GM21526 (cell line): Measurements from ENCODE around the gene ANTXR1.

Source experiments
- ATAC-seq: cut with Tn5 transposase; IDR thresholded peaks from one replicate; pipeline ENCODE4 v1.9.1; 2021; ENCODE audit warnings: moderate library complexity; ENCODE audit not compliant: unreplicated experiment, low FRiP score

ANTXR1 gene

DNA sequence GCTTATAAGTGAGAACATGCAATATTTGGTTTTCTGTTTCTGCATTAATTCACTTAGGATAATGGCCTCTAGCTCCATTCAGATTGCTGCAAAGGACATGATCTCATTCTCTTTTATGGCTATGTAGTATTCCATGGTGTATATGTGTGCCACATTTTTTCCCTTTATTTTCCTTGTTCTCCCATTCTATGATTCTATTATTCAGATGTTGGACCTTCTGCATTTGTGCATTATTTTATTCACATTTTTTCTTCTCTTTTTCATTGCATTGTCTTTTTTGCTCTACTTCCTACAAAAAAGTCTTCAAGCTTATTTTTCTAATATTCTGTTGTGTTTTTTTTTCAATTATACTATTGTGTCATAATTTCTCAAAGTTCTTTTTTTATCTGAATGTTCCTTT lies 11.1 kb upstream of the ANTXR1 start:
- ATAC-seq, result no peak

DNA sequence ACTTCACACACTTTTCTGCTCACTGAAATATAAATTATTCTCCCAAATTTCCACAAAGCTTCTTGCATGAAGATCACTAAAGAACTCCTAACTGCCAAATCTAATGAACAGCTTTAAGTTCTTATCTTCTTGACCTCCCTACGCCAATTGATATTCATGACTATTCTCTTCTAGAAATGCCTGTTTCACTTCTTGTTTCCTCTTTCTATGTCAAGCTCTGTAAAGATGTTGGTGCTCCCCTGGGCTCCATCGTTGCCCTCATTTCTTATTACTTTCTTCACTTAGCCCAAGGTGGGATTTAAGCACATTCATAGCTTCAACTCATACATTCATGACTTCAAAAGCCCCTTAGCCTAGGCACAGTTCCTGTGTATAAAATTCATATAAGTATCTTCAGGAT lies 9.2 kb upstream of the ANTXR1 start:
- ATAC-seq, result no peak

DNA sequence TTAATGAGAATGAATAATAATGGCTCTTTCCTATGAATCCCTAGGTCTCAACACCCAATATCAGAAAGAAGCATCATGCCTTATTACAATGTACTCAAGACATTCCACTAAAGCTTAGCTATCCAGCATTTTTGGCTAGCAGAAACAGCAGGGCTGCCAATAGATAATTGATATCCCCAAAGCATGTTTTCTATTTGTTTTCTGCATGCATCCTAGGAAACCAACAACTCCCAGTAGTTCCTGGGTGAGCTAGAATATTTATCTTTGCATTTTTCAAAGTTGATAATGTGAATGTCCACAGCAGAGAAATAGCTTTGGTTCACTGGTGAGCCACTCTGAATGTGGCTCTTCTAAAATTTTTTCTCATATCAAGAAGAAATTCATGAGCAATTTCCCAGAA lies 5.8 kb upstream of the ANTXR1 start:
- no peak for ATAC-seq

DNA sequence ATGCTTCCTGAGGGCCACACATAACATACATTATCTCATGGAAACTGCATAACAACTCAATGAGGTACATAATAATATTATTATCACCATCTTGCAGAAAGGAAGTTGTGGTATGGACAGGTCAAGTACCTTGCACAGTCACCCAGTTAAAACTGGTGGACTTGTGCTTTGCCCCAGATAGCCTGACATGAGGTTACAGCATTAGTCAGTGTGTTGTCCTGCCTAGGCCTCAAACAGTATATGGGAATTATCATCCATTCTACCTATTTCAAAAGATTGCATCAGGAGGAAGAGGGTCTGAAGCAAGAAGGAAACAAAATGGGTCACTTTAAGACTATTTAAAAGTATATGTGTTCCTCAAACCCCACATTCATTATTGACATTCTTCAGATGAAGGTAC lies 5.4 kb upstream of the ANTXR1 start:
- ATAC-seq, result no peak

DNA sequence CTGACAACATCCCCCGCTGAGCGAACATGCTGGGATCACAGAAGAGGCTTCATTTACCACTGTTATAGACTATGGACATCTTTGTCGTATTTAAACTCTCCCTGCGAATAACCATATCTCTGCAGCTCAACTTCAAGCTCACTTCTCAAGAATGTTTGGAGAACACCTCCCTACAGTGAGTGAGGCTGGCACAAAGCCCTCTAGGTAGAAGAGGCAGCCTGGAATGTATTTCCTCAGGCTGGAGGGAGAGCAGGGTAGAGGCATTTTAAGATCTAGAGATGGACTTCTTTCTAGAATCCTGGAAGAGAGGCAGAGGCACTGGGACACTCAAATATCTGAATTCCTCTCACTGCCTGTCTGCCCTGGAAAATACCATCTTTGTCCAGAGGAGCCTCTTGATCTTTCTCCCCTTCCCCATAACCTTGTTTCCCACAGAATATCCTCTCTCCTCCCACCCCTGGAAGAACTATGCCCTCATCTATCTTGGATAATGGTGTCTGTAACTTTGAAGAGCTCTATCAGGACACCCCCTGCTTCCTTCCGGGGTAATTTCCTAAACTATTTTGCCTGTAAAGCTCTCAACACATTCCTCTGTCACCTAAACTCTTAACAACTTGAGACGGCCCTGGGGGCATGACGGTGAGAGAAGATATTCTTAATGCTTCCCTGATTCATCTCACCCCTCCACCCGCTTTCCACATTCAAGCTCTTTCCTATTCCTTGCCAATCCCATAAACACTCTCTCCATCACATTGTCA lies 2.4 kb upstream of the ANTXR1 start:
- ATAC-seq, result no peak

DNA sequence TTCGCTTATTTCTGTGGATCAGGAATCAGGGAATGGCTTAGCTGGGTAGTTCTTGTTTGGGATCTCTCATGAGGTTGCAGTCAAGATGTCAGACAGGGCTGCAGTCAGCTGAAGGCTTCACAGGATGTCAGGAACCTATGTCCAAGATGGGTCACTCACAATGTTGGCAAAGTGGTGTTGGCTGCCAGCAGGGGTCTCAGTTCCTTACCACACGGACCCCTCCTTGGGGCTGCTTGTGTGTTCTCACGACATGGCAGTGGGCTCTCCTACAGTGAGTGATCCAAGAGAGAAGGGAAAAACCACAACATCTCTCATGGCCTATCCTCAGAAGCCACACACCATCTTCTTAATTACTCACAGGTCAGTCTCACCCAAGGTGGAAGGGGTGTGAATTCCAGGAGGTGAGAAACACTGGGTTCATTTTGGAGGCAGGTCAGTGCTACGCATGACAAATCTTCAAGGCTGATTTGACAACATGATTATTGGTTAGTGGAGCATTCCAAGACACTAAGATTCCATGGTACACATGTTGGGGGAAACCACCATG lies 1.3 kb upstream of the ANTXR1 start:
- no peak for ATAC-seq

DNA sequence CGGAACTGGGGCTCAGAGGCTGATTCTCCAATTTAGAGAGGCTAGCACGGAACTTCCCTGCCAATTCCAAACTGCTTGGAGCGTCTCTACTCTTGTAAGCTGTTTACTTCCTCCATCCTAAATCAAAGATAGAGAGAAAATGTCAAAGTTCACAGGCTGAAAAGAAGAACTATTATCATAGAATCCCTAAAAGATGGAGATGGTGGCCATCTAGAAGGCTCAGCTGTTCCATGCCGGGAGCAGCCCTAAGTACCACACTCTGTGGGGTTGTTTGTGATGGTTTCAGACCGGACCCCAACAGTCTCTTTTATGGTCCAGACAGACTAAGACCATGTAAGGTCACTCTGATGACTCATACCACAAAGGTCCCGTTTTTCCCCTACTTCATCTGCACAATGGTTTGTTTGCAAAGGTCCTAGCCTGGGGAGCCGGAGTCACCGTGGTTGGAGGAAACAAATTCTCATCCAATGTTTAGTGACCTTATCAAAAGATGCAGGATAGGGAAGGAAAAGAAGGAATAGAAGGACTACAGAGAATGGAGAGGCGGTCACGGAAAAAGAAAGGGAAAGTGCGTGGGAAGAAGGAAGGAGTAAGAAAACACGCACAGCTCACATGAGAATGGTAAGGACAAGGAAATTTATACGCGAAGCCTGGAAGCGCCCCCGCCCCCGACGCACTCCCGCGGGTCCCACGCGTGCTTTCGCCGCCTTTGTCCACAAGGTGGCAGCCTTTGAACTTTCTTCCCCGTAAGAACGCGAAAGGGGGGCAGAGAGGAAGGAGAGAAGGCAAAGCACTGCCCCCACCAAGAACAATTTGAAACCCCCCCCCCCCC lies 453 bp upstream of the ANTXR1 start:
- no peak for ATAC-seq

DNA sequence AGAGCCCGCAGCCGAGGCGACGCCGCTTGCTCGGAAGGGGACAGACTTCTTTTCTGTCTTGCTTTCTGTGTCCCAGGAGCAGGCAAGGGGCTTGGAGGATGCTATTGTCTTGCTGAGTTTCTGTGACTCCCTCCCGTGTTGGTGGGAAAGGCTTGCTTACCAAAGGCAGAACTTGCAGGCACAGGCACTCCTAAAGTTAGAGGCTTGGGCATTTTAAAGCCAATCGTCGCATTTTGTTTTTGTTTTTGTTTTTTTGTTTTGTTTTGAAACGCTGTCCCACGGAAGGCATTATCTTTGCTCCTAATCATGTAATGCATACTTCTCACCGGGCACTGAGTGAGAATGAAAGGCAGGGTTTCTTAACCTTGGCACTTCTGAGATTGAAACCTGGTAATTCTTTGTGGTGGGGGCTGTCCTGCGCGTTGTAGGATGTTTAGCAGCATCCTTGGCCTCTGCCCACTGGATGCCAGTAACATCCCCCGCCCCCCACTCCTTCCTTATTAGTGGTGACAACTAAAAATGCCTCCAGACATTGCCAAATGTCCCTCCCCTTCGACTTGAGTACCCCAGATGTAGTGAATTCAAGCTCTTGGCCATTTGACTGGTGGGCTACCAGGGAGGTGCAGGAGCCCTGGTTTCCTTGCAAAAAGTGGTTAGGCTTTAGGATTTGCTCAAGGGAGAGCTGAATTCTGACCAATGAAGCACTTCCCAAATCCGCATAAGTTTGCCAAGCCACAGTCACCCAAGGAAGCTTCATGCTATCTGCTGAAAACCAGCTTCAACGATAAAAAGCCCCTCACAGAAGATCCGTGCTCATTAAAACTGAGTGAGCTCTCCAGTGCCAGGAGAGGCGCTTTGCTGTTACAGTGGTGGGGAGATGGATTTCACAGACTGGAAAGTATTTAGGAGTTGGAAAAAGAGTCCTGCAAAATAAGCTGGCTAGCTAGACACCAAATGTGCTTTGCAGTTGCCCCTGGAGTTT lies 1.2 kb downstream of the ANTXR1 start:
- ATAC-seq, result no peak

DNA sequence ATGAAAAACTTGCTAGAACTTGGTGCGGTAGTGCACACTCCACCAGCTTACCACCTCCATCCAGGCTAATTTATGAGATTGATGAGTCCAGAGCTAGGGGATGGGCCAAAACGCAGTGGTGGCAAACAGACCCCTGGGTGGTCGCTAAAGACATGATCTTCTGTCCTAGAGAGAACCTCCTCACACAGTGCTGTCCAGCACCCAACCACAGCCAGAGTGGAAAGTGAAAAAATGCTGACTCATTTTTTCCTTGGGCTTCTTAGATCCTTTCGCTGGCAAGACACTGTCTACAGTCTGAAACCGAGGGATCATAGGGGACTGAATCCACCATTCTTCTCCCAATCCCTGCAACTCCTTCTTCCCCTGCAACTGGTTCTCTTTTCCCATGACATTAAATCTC lies 4.1 kb downstream of the ANTXR1 start:
- ATAC-seq, result no peak

DNA sequence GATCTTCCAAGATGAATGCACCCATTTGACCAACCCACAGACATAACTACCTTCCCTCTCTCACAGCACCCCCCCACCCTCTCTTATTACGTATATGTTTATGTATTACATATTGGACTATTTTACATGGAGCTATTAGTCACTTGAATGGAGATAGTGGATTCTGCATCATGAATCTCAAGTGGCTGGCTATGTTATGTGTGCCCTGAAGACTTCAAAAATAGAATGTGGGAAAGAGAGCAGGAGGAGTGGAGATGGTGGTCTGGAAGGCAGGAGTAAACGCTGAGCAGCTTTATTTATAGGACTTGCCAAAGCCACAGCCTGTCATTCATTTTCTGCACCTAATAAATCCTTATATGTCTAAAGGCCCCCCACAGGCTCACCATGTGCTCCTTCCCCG lies 4.9 kb downstream of the ANTXR1 start:
- ATAC-seq, result no peak

DNA sequence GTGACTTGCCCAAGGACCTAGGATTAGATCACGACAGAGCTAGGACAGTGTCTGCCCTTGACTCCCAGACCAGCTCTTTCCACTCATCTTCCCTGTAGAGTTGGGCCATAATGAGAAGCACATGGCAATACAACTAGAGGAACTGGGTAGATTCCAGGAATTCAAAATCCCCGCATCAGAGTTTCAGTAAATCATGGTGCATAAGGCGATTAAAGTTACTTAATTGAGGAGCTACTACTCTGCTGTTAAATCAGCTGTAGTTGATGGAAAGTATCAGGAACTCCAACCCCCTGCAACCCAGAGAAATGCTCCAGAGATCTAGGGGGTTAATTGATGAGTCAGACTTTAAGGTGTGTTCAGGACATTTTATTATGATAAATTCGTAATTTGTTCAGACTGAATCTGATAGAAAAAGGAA lies 5.7 kb downstream of the ANTXR1 start:
- no peak for ATAC-seq

DNA sequence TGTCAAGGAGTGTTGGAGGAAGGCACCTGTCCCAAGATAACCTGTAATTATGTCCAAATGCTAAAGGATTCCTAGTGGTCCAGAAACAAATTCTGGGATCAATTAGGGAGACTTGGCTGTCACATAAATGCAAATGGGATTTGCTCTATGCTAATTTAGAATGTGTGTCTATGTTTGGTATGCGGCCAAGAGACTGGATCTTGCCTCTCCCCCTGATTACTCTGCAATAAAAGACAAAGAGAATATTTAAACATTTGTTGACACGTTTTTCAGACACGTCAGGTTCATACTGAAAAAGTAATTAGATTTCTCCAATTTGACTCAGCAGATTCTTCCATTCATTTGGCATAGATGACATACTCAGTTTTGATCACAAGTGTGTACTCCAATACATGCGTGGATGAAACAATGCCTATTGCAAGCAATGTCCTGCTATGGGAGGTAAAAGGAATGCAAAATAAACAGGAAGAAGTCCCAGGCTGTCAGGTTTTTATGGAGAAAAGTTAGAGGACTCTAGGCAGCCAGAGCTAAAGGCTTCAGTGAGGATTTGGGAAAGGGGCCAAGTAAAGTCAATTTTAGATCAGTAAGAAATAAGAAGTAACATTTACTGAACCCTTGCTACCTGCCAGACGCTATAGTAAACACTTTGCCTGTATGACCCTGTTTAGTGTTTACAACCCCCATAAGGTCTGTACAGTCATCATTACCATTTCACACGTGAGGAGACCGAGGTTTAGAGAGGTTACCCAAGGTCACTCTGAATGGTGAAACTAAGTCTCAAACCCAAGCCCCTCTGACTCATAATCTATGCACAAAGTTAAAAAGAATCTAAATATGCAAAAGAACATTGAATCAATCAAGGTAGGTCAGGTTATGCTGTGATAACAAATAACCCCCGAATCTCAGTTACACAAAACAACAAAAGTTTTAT lies 7.8 kb downstream of the ANTXR1 start:
- no peak for ATAC-seq

DNA sequence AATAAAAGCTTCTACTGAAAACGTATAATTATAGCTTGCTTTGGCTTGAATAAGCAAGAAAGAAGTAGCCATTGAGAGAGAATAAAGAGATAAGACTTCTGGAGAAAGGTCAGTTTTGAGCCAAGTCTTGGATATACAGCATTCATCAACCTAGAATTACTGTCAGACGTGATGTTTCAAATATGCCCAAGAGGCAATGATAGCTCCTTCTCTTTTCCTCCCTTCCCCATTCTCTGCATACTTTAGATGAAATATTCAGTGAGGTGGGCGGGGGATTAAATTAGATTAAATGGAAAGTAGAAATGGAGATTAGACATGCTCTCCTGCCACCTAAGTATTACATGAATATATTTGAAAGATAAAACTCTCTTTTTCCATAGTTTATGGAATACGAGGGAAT lies 8.7 kb downstream of the ANTXR1 start:
- ATAC-seq, result no peak

DNA sequence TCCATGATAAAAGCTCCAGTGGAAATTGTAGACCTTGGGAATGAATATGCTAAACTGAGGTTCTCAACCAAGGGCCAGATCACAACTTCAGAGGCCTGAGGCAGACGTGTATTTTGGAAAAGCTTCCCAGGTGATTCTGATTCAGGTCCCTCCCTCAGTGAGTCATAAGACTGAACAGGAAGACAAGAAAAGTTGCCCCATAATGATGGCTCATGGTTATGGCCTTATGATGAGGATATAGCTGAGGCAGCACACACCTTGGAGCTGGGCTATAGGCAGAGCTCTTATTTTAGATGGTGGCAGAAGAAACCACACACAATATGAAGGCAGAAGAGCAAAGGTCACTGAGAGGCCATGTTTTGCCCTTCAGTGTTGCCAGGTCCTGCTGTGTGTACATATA lies 9.6 kb downstream of the ANTXR1 start:
- ATAC-seq, result no peak

DNA sequence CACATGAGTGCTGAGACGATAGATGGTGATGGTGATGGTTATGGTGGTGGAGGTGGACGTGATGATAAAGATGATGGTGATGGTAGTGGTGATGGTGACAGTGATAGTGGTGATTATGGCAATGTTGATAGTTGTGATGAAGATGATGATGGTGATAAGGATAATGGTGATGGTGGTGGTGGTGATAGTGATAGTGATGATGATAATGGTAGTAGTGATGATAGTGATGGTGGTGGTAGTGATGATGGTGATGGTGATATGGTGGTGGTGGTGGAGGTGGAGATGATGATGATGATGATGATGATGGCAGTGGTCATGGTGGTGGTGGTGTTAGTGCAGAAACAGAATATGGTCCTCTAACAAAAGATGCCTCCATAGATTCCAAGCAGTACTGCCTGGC lies 10.3 kb downstream of the ANTXR1 start:
- ATAC-seq, result no peak

DNA sequence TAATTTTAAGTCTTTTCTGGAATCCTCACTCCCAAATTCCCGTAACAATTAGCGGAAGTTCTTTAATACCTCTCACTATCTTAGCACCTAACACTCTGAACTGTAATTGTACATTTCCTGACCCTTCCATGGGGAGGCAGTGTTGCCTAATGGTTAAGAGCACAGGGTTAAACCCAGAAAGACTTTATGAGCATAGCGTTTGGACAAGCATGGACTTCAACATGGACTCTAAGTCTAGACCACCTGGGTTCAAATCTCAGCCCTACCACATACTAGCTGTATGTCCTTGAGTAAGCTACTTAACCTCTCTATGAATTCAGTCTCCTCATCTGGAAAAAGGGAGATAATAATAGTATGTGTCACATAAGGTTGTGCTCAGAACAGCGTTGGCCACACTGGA lies 13.0 kb downstream of the ANTXR1 start:
- ATAC-seq, result no peak

DNA sequence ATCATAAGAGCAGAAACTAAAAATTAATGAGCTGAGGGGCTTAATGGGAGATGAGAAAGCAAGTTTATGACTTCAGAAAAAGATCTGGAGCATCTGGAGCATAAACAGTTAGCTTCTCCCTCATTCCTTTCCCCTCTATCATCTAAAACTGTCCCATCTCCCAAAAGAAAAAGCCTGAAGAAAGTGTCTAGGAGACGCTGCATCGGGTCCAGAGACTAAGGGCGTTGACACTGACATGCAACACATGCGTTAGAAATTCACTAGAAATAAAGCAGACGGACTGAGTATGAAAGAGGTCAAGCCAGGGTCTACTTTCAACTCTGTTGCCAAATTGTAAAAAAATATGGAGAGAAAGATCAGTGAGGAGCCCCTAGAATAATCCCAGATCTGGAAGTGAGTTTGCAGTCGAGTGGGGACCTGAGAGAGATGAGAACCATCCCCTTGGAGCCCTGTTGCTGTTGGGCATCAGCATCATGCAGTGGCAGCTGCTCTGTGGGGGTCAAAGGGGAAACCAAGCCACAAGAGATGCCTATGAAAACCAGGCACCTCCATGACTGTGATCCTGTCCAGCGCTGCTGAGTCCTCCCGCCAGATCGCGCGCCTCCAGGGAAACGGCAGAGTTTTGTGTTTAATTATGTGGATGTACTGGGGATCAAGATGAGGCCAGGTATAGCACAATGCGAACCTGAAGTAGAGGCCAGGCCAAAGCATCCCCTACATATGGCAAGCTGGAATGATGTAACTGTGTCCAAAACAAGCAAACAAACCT lies 13.9 kb downstream of the ANTXR1 start:
- no peak for ATAC-seq

DNA sequence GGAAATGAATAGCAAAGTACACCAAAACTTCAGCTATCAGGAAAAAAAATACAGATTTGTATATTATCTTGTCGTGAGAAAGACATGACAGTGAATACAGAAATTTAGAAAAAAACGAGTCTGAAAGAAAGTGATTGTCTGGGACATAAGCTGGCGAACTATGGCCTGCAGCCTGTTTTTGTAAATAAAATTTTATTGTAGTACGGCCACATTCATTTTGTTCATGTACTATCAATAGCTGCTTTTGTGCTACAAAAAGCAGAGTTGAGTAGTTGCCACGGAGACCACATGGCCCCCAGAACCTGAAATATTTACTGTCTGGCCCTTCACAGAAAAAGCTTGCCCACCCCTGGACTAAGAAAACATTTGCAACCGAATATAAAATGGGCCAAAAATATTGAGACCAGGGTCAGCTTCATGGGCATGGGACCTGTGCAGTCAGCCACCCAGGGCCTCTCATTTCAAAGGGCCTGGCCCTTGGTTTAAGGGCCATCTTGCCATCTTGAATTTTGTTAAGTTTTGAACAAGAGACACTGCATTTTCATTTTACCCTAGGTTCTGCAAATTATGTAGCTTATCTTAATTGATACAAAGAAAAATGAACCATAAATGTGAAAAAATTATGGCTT lies 17.9 kb downstream of the ANTXR1 start:
- no peak for ATAC-seq
